Aorta (tissue), 5 donors: ENCODE data around the gene ABTB2. TPM values are rescaled to one million over a fixed set of nuclear protein-coding genes. Genes with fewer than 3 reads are reported as not detected.
"Not testable (repeated sequence)": the region's sequence is repeated elsewhere in the genome, so short reads cannot be mapped to it uniquely, and the experiment has no call there.

Experiments
- ATAC-seq: fragments of 200-7000 bp; cut with Tn5 transposase; one replicate; pipeline ENCODE4 v1.9.1; 2022; ENCODE audit warnings: moderate library complexity; ENCODE audit not compliant: low FRiP score
- DNase-seq, 2 donors: peaks; one replicate each; pipeline ENCODE4 v3.0.0-alpha.2; 2020
- H3K27ac ChIP-seq, 2 donors: one replicate each; pipeline ENCODE4 v1.5.1; 2013; ENCODE audit warnings: low read length in 2 of 2, mild to moderate bottlenecking in 2 of 2, moderate library complexity in 2 of 2, control low read depth in 1 of 2, inconsistent platforms in 1 of 2, low read depth in 1 of 2
- H3K27me3 ChIP-seq, 2 donors: one replicate each; pipeline ENCODE4 v1.6.1; 2013; ENCODE audit warnings: control low read depth in 1 of 2, low read length in 1 of 2, mild to moderate bottlenecking in 1 of 2, moderate library complexity in 1 of 2; ENCODE audit not compliant: insufficient read depth in 2 of 2, control insufficient read depth in 1 of 2
- H3K36me3 ChIP-seq, 2 donors: one replicate each; pipeline ENCODE4 v1.6.1; 2013; ENCODE audit warnings: control low read depth in 1 of 2, low read length in 1 of 2, mild to moderate bottlenecking in 1 of 2; ENCODE audit not compliant: insufficient read depth in 2 of 2, control insufficient read depth in 1 of 2
- H3K4me1 ChIP-seq, 2 donors: one replicate each; pipeline ENCODE4 v1.6.1; 2013; ENCODE audit warnings: low read length in 2 of 2, control low read depth in 1 of 2, mild to moderate bottlenecking in 1 of 2, moderate library complexity in 1 of 2; ENCODE audit not compliant: insufficient read depth in 2 of 2, control insufficient read depth in 1 of 2
- H3K4me3 ChIP-seq, 2 donors: one replicate each; pipeline ENCODE4 v1.5.1; 2013; ENCODE audit warnings: low read length in 2 of 2, control low read depth in 1 of 2, mild to moderate bottlenecking in 1 of 2
- H3K9me3 ChIP-seq: one replicate; pipeline ENCODE4 v1.6.1; 2013; ENCODE audit warnings: mild to moderate bottlenecking, low read length; ENCODE audit not compliant: control insufficient read depth
- WGBS, 2 donors: extraction: QIAGEN DNeasy Blood & Tissue Kit; methylation state at CpG; one replicate each; pipeline ENCODE4 v1.1.7; 2013; 5-methylcytosine and 5-hydroxymethylcytosine counted together
- intact Hi-C, 2 donors: fragments of 100-400 bp; cut with DNase I; formaldehyde crosslinking; loops; one replicate each; pipeline versions ENCODE4 v1.14.2 to v1.15.0; 2022
- polyA plus RNA-seq, 2 donors: library from polyadenylated mRNA; stranded (reverse); fragments of 200-250 nt; gene quantifications; one replicate each; pipeline ENCODE4 v1.2.3, GENCODE V29; 2013
- total RNA-seq, 2 donors: library from RNA; stranded (reverse); fragmentation: NEBNext Ultra II Directional; extraction: Animal tissue kit (Norgen Biotek cat#: 25700); gene quantifications; one replicate each; pipeline ENCODE4 v1.2.1, GENCODE V29; 2021
- donor health status: healthy with polysubstance abuse.
- donor health status: Bipolar disorder and iron deficiency.
- donor health status: DM: no; HTN: no; CAD: no.
- donor health status: DM: no; HTN: no; CAD: no.
- donor health status: DM: yes; HTN: yes; CAD: no.

The ABTB2 gene
- total and polyA plus RNA-seq, 4 donors, result 2.9 to 11.4 (median 6.9) TPM

- WGBS, 2 donors, result 12 to 16% methylated on average over 1 of the region's 1 CpG
- DNase-seq (no peak), ATAC-seq (no peak)
- Histone ChIP-seq H3K27ac (peak overlapping the region; percentile 36 to 67), H3K27me3 (no peaks in the 10 kb centered on the region), H3K4me3 (no peak overlapping the region), H3K36me3 (no peaks in the 10 kb centered on the region), H3K4me1 (peaks cover 0 to 2% of the 10 kb centered on the region in 2 donors), H3K9me3 (no peaks in the 10 kb centered on the region)
- intact Hi-C loops, result no loop called here
Observed at GRCh38 chr11:34395916-34396550, 38.2 kb upstream of the ABTB2 start.

- Histone ChIP-seq H3K4me3 (no peak overlapping the region), H3K27ac (no peak overlapping the region), H3K36me3 (no peaks in the 10 kb centered on the region), H3K9me3 (no peaks in the 10 kb centered on the region), H3K4me1 (peaks cover 0 to 2% of the 10 kb centered on the region in 2 donors), H3K27me3 (no peaks in the 10 kb centered on the region)
- intact Hi-C loops, result no loop called here
- no peak for DNase-seq
- 81 to 82% methylated on average over 6 of the region's 6 CpGs for WGBS, 2 donors
- ATAC-seq, result no peak
Observed at GRCh38 chr11:34394771-34395300, 37.0 kb upstream of the ABTB2 start.

- Histone ChIP-seq H3K4me3 (no peak overlapping the region), H3K4me1 (no peaks in the 10 kb centered on the region), H3K36me3 (no peaks in the 10 kb centered on the region), H3K27me3 (no peaks in the 10 kb centered on the region), H3K27ac (no peak overlapping the region), H3K9me3 (no peaks in the 10 kb centered on the region)
- intact Hi-C loops, result no loop called here
- no peak for DNase-seq
- 85 to 89% methylated on average over 1 of the region's 1 CpG for WGBS, 2 donors
- ATAC-seq, result no peak
Observed at GRCh38 chr11:34387653-34388052, 29.8 kb upstream of the ABTB2 start.

GRCh38 chr11:34386356-34386755 is 28.5 kb upstream of the ABTB2 start:
- intact Hi-C loops, H3K27ac ChIP-seq, H3K27me3 ChIP-seq, H3K4me1 ChIP-seq, H3K4me3 ChIP-seq, ATAC-seq, H3K36me3 ChIP-seq, DNase-seq, H3K9me3 ChIP-seq: not testable (repeated sequence)
- WGBS, 2 donors, result 93 to 95% methylated on average over 2 of the region's 2 CpGs

GRCh38 chr11:34382532-34383276 is 24.9 kb upstream of the ABTB2 start:
- no peaks in the 10 kb centered on the region for H3K36me3 ChIP-seq
- WGBS, 2 donors, result 14 to 16% methylated on average over 5 of the region's 5 CpGs
- intact Hi-C loops, result no loop called here
- DNase-seq (no peak), ATAC-seq (no peak)
- H3K27me3 ChIP-seq, result no peaks in the 10 kb centered on the region
- peaks cover 0 to 3% of the 10 kb centered on the region in 2 donors for H3K4me1 ChIP-seq
- no peak overlapping the region for H3K4me3 ChIP-seq
- H3K9me3 ChIP-seq, result peaks cover 2% of the 10 kb centered on the region
- H3K27ac ChIP-seq, result no peak overlapping the region

GRCh38 chr11:34381775-34382174 is 24.0 kb upstream of the ABTB2 start:
- no peak overlapping the region for H3K27ac ChIP-seq
- DNase-seq (no peak), ATAC-seq (no peak)
- H3K4me3 ChIP-seq, result no peak overlapping the region
- 52 to 73% methylated on average over 1 of the region's 1 CpG for WGBS, 2 donors
- H3K4me1 ChIP-seq, result peaks cover 0 to 3% of the 10 kb centered on the region in 2 donors
- H3K9me3 ChIP-seq, result peaks cover 5% of the 10 kb centered on the region
- intact Hi-C loops, result no loop called here
- H3K36me3 ChIP-seq, result no peaks in the 10 kb centered on the region
- no peaks in the 10 kb centered on the region for H3K27me3 ChIP-seq

GRCh38 chr11:34380696-34381095 is 22.9 kb upstream of the ABTB2 start:
- no peak for ATAC-seq

GRCh38 chr11:34379539-34379938 is 21.7 kb upstream of the ABTB2 start:
- Histone ChIP-seq H3K27me3 (no peaks in the 10 kb centered on the region), H3K4me1 (peaks cover 0 to 3% of the 10 kb centered on the region in 2 donors), H3K9me3 (peaks cover 5% of the 10 kb centered on the region), H3K27ac (no peak overlapping the region), H3K36me3 (no peaks in the 10 kb centered on the region), H3K4me3 (no peak overlapping the region)
- ATAC-seq (no peak), DNase-seq (no peak)
- intact Hi-C loops, result no loop called here
- WGBS, 2 donors, result 78 to 90% methylated on average over 1 of the region's 1 CpG

More at GRCh38 chr11:34380696-34381095, 22.9 kb upstream of the ABTB2 start:
- Histone ChIP-seq H3K27ac (no peak overlapping the region), H3K4me3 (no peak overlapping the region), H3K27me3 (no peaks in the 10 kb centered on the region), H3K4me1 (peaks cover 0 to 3% of the 10 kb centered on the region in 2 donors), H3K9me3 (peaks cover 5% of the 10 kb centered on the region), H3K36me3 (no peaks in the 10 kb centered on the region)
- intact Hi-C loops, result no loop called here
- no peak for DNase-seq
- 39 to 71% methylated on average over 2 of the region's 2 CpGs for WGBS, 2 donors

- WGBS, 2 donors, result 68 to 72% methylated on average over 1 of the region's 1 CpG
- intact Hi-C loops, result no loop called here
- H3K4me3 ChIP-seq, result no peak overlapping the region
- ATAC-seq (no peak), DNase-seq (no peak)
- H3K4me1 ChIP-seq, result peaks cover 0 to 3% of the 10 kb centered on the region in 2 donors
- no peaks in the 10 kb centered on the region for H3K27me3 ChIP-seq
- H3K27ac ChIP-seq, result no peak overlapping the region
- H3K9me3 ChIP-seq, result peaks cover 5% of the 10 kb centered on the region
- H3K36me3 ChIP-seq, result no peaks in the 10 kb centered on the region
Observed at GRCh38 chr11:34379079-34379478, 21.3 kb upstream of the ABTB2 start.
